Fibroblast of lung (primary cell): ENCODE measurements around the gene KRT72.

ENCODE experiments used
- EZH2 ChIP-seq: IDR thresholded peaks from 2 replicates; pipeline ENCODE4 v1.5.1; 2012; ENCODE audit warnings: low read length, control low read depth, mild to moderate bottlenecking; ENCODE audit errors: missing control alignments
- TF ChIP-seq, protein P1 (sequence below), 2 donors: IDR thresholded peaks in 1 of 2; conservative IDR thresholded peaks in 1 of 2; 1 replicate in 1 of 2; 2 replicates in 1 of 2; pipeline ENCODE4 v1.5.1; 2011 to 2012; ENCODE audit warnings: low read length in 2 of 2, control low read depth in 1 of 2, inconsistent platforms in 1 of 2, low read depth in 1 of 2, mild to moderate bottlenecking in 1 of 2

DNA sequence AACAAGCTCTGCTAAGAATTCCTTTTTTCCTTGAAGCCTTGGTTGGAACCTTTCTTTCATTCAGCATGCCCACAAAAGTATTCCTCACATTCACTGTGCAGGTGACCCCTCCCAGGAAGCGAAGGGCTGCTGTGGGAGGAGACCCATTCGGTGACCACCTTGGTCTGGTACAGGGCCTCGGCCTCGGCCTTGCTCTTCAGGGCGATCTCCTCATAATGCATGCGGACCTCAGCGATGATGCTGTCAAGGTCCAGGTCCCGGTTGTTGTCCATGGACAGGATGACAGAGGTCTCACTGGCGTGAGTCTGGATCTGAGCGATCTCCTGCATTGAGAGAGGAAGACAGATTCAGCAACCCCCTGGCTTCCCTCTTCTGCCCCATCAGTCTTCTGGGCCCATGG, 30.8 kb downstream of the KRT72 start:
- TF ChIP-seq, protein P1, sequence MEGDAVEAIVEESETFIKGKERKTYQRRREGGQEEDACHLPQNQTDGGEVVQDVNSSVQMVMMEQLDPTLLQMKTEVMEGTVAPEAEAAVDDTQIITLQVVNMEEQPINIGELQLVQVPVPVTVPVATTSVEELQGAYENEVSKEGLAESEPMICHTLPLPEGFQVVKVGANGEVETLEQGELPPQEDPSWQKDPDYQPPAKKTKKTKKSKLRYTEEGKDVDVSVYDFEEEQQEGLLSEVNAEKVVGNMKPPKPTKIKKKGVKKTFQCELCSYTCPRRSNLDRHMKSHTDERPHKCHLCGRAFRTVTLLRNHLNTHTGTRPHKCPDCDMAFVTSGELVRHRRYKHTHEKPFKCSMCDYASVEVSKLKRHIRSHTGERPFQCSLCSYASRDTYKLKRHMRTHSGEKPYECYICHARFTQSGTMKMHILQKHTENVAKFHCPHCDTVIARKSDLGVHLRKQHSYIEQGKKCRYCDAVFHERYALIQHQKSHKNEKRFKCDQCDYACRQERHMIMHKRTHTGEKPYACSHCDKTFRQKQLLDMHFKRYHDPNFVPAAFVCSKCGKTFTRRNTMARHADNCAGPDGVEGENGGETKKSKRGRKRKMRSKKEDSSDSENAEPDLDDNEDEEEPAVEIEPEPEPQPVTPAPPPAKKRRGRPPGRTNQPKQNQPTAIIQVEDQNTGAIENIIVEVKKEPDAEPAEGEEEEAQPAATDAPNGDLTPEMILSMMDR (conservative IDR thresholded peaks at IDR 0.05 in 1 of 2, IDR thresholded peaks at IDR 0.05 in 1 of 2; ENCODE audit: low read depth in 1 of 2, low read length in 2 of 2) = no peak
- no peak for TF ChIP-seq EZH2
